GM10248 (cell line): ENCODE measurements around the gene CAB39.
A peak's percentile ranks its signal among the peaks of the same experiment; 100 is the strongest.

Experiments
- CTCF ChIA-PET: fragments of 300-600 bp; sonication (Branson Sonifier 250); formaldehyde crosslinking; extraction: SDS; loops from one replicate; lab custom pipeline; 2021; ENCODE audit warnings: antibody characterized with exemption; lab: Yijun Ruan, JAX
- POLR2A ChIA-PET: fragments of 350-650 bp; sonication (Branson Sonifier 250); formaldehyde crosslinking; extraction: SDS; loops from one replicate; lab custom pipeline; 2020; ENCODE audit warnings: antibody characterized with exemption; lab: Yijun Ruan, JAX
- DNase-seq: peaks from one replicate; pipeline ENCODE4 v3.0.0; 2012; ENCODE audit errors: extremely low spot score
- TF ChIP-seq, protein P1 (sequence below): IDR thresholded peaks from 2 replicates; pipeline ENCODE4 v1.5.1; 2012; ENCODE audit warnings: mild to moderate bottlenecking, low read depth; ENCODE audit errors: extremely low read depth, missing control alignments, control extremely low read depth

The CAB39 gene

DNA sequence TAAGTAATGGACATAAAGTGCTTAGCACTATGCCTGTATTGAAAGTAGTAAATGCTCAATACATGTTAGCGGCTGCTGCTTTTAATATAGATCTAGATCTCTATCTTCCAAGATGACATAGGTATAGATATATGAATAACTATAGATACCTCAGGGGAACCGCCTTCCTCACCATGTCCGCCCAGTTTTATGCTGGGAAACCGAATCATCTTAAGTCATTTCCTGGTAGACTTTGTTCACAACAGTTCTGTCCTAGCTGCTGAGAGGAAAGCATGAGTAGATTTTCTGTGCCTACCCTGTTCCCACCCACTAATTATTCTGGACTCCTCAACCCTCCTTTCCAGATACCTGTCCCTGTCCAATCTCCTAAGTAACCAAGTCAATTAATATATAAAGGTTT, 130.5 kb downstream of the CAB39 start:
- DNase-seq = no peak
- CTCF ChIA-PET = interaction anchor here (1.2 to 7.9 kb wide), 2 partner anchors 17 to 144 kb away, joined by 4 to 50 read pairs; no protein-coding TSS in a partner anchor

DNA sequence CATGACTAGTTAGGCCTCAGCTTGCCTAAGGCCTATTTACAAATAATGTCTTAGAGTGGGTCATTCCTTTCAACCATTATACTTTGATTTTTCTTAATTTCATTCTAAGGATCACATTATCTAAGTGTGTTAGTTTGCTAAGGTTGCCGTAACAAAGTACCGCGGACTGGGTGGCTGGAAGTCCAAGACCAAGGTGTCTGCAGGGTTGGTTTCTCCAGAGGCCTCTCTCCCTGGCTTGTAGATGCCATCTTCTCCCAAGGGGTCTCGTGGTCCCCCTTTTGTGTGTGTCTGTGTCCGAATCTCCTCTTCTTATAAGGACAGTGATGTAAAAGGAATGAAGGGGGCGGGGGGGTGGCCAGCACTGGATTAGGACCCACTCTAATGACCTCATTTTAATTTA, 133.7 kb downstream of the CAB39 start:
- CTCF ChIA-PET = interaction anchor here (0.7 to 4.3 kb wide), 6 partner anchors 13 to 140 kb away, joined by 3 to 39 read pairs (median 6); partner anchors contain the start of gene ITM2C
- POLR2A ChIA-PET = no interaction called here
- TF ChIP-seq, protein P1, sequence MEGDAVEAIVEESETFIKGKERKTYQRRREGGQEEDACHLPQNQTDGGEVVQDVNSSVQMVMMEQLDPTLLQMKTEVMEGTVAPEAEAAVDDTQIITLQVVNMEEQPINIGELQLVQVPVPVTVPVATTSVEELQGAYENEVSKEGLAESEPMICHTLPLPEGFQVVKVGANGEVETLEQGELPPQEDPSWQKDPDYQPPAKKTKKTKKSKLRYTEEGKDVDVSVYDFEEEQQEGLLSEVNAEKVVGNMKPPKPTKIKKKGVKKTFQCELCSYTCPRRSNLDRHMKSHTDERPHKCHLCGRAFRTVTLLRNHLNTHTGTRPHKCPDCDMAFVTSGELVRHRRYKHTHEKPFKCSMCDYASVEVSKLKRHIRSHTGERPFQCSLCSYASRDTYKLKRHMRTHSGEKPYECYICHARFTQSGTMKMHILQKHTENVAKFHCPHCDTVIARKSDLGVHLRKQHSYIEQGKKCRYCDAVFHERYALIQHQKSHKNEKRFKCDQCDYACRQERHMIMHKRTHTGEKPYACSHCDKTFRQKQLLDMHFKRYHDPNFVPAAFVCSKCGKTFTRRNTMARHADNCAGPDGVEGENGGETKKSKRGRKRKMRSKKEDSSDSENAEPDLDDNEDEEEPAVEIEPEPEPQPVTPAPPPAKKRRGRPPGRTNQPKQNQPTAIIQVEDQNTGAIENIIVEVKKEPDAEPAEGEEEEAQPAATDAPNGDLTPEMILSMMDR = no peak
- no peak for DNase-seq

More for the DNA sequence above, 130.5 kb downstream of the CAB39 start:
- TF ChIP-seq, protein P1 = no peak
- POLR2A ChIA-PET = no interaction called here

DNA sequence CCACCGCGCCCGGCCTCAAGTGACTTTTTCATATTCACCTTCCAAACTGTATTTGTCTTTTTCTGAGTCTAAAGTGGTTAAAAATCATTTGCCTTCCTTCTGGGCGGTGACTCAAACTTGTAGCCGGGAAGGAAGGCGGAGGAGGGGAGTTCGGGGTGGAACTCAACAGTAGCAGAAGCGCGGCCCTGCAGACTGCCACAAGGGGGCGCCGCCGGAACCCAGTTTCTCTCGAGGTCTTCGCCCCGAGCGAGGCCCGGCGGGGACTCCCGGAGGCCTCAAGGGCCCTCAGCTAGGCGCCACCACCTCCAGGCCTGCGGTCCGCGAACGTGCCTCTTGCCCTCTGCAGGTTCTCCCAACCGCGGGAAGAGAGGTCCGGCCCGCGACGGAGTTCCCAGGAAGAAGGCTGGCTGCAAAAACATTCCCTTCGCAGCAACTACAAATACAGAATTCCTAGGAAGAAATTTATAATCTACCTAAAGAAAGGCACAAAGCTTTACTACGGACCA, 135.3 kb downstream of the CAB39 start:
- TF ChIP-seq, protein P1 = peak; percentile 91
- DNase-seq = peak; percentile 92
- CTCF ChIA-PET = interaction anchor here (0.6 to 4.3 kb wide), 38 partner anchors 8 to 565 kb away, joined by 3 to 39 read pairs (median 5); partner anchors contain the start of gene ITM2C
- POLR2A ChIA-PET = interaction anchor here (0.6 kb wide), 1 partner anchor 144 kb away, joined by 6 read pairs; no protein-coding TSS in a partner anchor

GRCh38 chr2:230849633-230850357, 137.2 kb downstream of the CAB39 start:
- DNase-seq = peak; percentile 84
- ChIA-PET POLR2A (no interaction called here), CTCF (interaction anchor here (0.8 to 4.3 kb wide), 24 partner anchors 12 to 220 kb away, joined by 3 to 39 read pairs (median 4); partner anchors contain the start of gene ITM2C)
- TF ChIP-seq, protein P1 = peak; percentile 95

DNA sequence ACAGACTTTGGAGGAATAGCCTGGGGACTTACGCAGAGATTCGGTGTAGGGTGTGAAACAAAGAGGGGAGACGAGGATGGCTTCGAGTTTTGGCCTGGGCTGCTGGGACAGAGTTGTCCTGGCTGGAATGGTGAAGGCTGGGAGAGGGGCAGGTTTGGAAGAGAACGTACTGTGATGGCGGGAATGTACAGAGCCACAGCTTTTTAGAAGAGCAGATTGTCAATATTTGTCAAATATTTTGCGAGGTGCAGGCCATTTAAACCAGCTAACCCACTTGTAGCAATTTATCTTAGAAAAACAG, 137.7 kb downstream of the CAB39 start:
- POLR2A ChIA-PET = no interaction called here
- DNase-seq = no peak
- TF ChIP-seq, protein P1 = no peak

GRCh38 chr2:230852113-230852512, 139.5 kb downstream of the CAB39 start:
- no peak for DNase-seq
- ChIA-PET CTCF (interaction anchor here (0.8 to 5.5 kb wide), 9 partner anchors 12 to 599 kb away, joined by 3 to 23 read pairs (median 4); partner anchors contain the start of gene ITM2C), POLR2A (no interaction called here)
- TF ChIP-seq, protein P1 = no peak

More for the DNA sequence above, 137.7 kb downstream of the CAB39 start:
- CTCF ChIA-PET = interaction anchor here (0.7 to 1.6 kb wide), 21 partner anchors 9 to 695 kb away, joined by 3 to 16 read pairs (median 4); partner anchors contain the start of gene ITM2C
